Small intestine (tissue), 7 donors: Measurements from ENCODE around the gene ATP1A1. TPM values are rescaled to one million over a fixed set of nuclear protein-coding genes. Genes with fewer than 3 reads are reported as not detected.

Experiments
- DNase-seq, 2 donors: peaks; one replicate each; pipeline versions ENCODE4 v3.0.0 to v3.0.0-alpha.2; 2013
- FAIRE-seq: peaks from 2 replicates; lab custom pipeline; 2012; peaks lifted over from hg19 to GRCh38; lab: Jason Lieb, UNC
- H3K27ac ChIP-seq, 3 donors: one replicate each; pipeline ENCODE4 v1.5.1; 2013; ENCODE audit warnings: low read length in 2 of 3, mild to moderate bottlenecking in 2 of 3, control low read depth in 1 of 3, inconsistent platforms in 1 of 3, low read depth in 1 of 3, moderate library complexity in 1 of 3
- H3K27me3 ChIP-seq, 3 donors: one replicate each; pipeline ENCODE4 v1.6.1; 2013; ENCODE audit warnings: low read length in 3 of 3, inconsistent platforms in 1 of 3; ENCODE audit not compliant: control insufficient read depth in 3 of 3, insufficient read depth in 3 of 3
- H3K36me3 ChIP-seq, 3 donors: one replicate each; pipeline ENCODE4 v1.6.1; 2013; ENCODE audit warnings: low read length in 3 of 3, inconsistent platforms in 1 of 3, low read depth in 1 of 3, mild to moderate bottlenecking in 1 of 3, moderate library complexity in 1 of 3; ENCODE audit not compliant: control insufficient read depth in 3 of 3, insufficient read depth in 2 of 3
- H3K4me1 ChIP-seq, 3 donors: one replicate each; pipeline ENCODE4 v1.6.1; 2013; ENCODE audit warnings: low read length in 2 of 3, inconsistent platforms in 1 of 3, low read depth in 1 of 3, mild to moderate bottlenecking in 1 of 3, moderate library complexity in 1 of 3; ENCODE audit not compliant: control insufficient read depth in 3 of 3, insufficient read depth in 2 of 3
- H3K4me3 ChIP-seq, 3 donors: one replicate each; pipeline ENCODE4 v1.5.1; 2013; ENCODE audit warnings: low read length in 3 of 3, control low read depth in 1 of 3, inconsistent platforms in 1 of 3, low read depth in 1 of 3, mild to moderate bottlenecking in 1 of 3, moderate library complexity in 1 of 3
- H3K9me3 ChIP-seq, 2 donors: one replicate each; pipeline ENCODE4 v1.6.1; 2013; ENCODE audit warnings: low read depth in 1 of 2, low read length in 1 of 2; ENCODE audit not compliant: control insufficient read depth in 2 of 2, insufficient read depth in 1 of 2
- WGBS, 3 donors: extraction: QIAGEN DNeasy Blood & Tissue Kit; methylation state at CpG; one replicate each; pipeline ENCODE4 v1.1.7; 2013; 5-methylcytosine and 5-hydroxymethylcytosine counted together
- polyA plus RNA-seq, 4 donors: library from polyadenylated mRNA; stranded (reverse) in 3 of 4; unstranded in 1 of 4; fragments of 200-250 nt in 3 of 4; fragments of 120-200 nt in 1 of 4; gene quantifications; one replicate each; pipeline versions ENCODE4 v1.2.1 to v1.2.3, GENCODE V29; 2013
- donor health status: healthy with polysubstance abuse.
- donor health status: control.
- donor health status: control.
- donor health status: Bipolar disorder and iron deficiency.
- donor health status: healthy.

The ATP1A1 gene
- polyA plus RNA-seq, 4 donors, result 921 to 1,048 (median 1,035) TPM

- WGBS, 3 donors, result 90 to 95% (median 93%) methylated on average over 3 of the region's 3 CpGs
- Histone ChIP-seq H3K27ac (no peak overlapping the region), H3K27me3 (no peaks in the 10 kb centered on the region), H3K4me3 (no peak overlapping the region), H3K4me1 (no peaks in the 10 kb centered on the region), H3K9me3 (no peaks in the 10 kb centered on the region), H3K36me3 (peaks cover 52 to 83% (median 67%) of the 10 kb centered on the region in 3 donors)
- DNase-seq, result no peak
- no peak for FAIRE-seq
Observed at GRCh38 chr1:116401646-116402176, 28.7 kb downstream of the ATP1A1 start.

GRCh38 chr1:116402333-116402732 lies 29.3 kb downstream of the ATP1A1 start:
- no peak overlapping the region for H3K27ac ChIP-seq
- no peaks in the 10 kb centered on the region for H3K27me3 ChIP-seq
- peaks cover 46 to 86% (median 68%) of the 10 kb centered on the region in 3 donors for H3K36me3 ChIP-seq
- no peaks in the 10 kb centered on the region for H3K4me1 ChIP-seq
- FAIRE-seq, result no peak
- no peaks in the 10 kb centered on the region for H3K9me3 ChIP-seq
- no peak overlapping the region for H3K4me3 ChIP-seq
- 74 to 82% (median 78%) methylated on average over 3 of the region's 3 CpGs for WGBS, 3 donors
- DNase-seq, result no peak

- H3K36me3 ChIP-seq, result peaks cover 43 to 82% (median 62%) of the 10 kb centered on the region in 3 donors
- 75 to 86% (median 84%) methylated on average over 7 of the region's 7 CpGs for WGBS, 3 donors
- no peak overlapping the region for H3K27ac ChIP-seq
- DNase-seq, result no peak
- no peak for FAIRE-seq
- H3K4me1 ChIP-seq, result no peaks in the 10 kb centered on the region
- no peaks in the 10 kb centered on the region for H3K9me3 ChIP-seq
- H3K4me3 ChIP-seq, result no peak overlapping the region
- no peaks in the 10 kb centered on the region for H3K27me3 ChIP-seq
Observed at GRCh38 chr1:116403496-116404136, 30.6 kb downstream of the ATP1A1 start.

GRCh38 chr1:116404699-116405098 lies 31.7 kb downstream of the ATP1A1 start:
- Histone ChIP-seq H3K36me3 (peaks cover 38 to 83% (median 52%) of the 10 kb centered on the region in 3 donors), H3K27ac (peak overlapping the region in 1 of 3 donors; percentile 20), H3K4me1 (no peaks in the 10 kb centered on the region), H3K27me3 (no peaks in the 10 kb centered on the region), H3K4me3 (no peak overlapping the region), H3K9me3 (no peaks in the 10 kb centered on the region)
- 77 to 89% (median 86%) methylated on average over 5 of the region's 5 CpGs for WGBS, 3 donors
- FAIRE-seq, result no peak
- DNase-seq, result no peak

GRCh38 chr1:116405241-116406135 lies 32.4 kb downstream of the ATP1A1 start:
- H3K9me3 ChIP-seq, result no peaks in the 10 kb centered on the region
- no peaks in the 10 kb centered on the region for H3K27me3 ChIP-seq
- no peak for FAIRE-seq
- DNase-seq, result no peak
- peak overlapping the region in 1 of 3 donors; percentile 20 for H3K27ac ChIP-seq
- no peaks in the 10 kb centered on the region for H3K4me1 ChIP-seq
- 76 to 82% (median 78%) methylated on average over 14 of the region's 14 CpGs for WGBS, 3 donors
- H3K4me3 ChIP-seq, result no peak overlapping the region
- peaks cover 32 to 77% (median 44%) of the 10 kb centered on the region in 3 donors for H3K36me3 ChIP-seq

GRCh38 chr1:116407033-116407432 lies 34.0 kb downstream of the ATP1A1 start:
- Histone ChIP-seq H3K4me3 (no peak overlapping the region), H3K4me1 (peaks cover 0 to 4% (median 0%) of the 10 kb centered on the region in 3 donors), H3K27me3 (no peaks in the 10 kb centered on the region), H3K9me3 (no peaks in the 10 kb centered on the region), H3K27ac (no peak overlapping the region), H3K36me3 (peaks cover 22 to 68% (median 39%) of the 10 kb centered on the region in 3 donors)
- whole genome bisulfite sequencing, 3 donors, result 86 to 94% (median 93%) methylated on average over 6 of the region's 6 CpGs
- no peak for FAIRE-seq
- DNase-seq, result no peak

GRCh38 chr1:116408193-116408592 lies 35.1 kb downstream of the ATP1A1 start:
- 56 to 81% (median 63%) methylated on average over 2 of the region's 2 CpGs for WGBS, 3 donors
- H3K27ac ChIP-seq, result no peak overlapping the region
- no peak for FAIRE-seq

More at GRCh38 chr1:116408193-116408592, 35.1 kb downstream of the ATP1A1 start:
- Histone ChIP-seq H3K4me1 (peaks cover 0 to 10% (median 0%) of the 10 kb centered on the region in 3 donors), H3K27me3 (no peaks in the 10 kb centered on the region), H3K9me3 (no peaks in the 10 kb centered on the region), H3K4me3 (no peak overlapping the region), H3K36me3 (peaks cover 20 to 57% (median 29%) of the 10 kb centered on the region in 3 donors)
- DNase-seq, result no peak
